ENCODE results near the gene SLC22A1. TPM values are rescaled to one million over a fixed set of nuclear protein-coding genes. Genes with fewer than 3 reads are reported as not detected.

Gene SLC22A1
- total RNA-seq, 1 donor: 0.72 TPM

DNA sequence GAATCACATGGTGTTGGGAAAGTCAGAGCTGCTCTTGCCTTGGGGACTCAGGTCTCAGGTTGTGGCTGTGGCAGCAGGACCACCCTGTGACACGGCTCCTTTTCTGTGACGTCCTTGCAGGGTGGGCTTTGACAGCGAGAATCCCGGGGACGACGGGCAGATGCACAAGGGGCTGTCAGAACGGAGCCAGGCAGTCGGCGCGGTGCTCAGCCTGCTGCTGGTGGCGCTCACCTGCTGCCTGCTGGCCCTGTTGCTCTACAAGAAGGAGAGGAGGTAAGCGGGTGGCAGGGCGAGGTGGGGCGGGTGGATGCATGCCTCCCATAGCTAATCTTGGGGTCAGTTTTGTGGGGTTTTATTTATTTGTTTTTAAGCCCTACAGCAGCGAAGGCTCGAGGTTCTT lies 19.2 kb upstream of the SLC22A1 start:
- peaks cover 8% of the 10 kb centered on the region for H4K20me1 ChIP-seq (ENCODE audit: insufficient read depth, low read length)
- peaks cover 7% of the 10 kb centered on the region for H3K79me2 ChIP-seq (ENCODE audit: insufficient read depth, low read length)
- no peak overlapping the region for H3K27ac ChIP-seq (ENCODE audit: low read depth, low read length)
- peaks cover 6% of the 10 kb centered on the region for H3K4me1 ChIP-seq (ENCODE audit: insufficient read depth, low read length)
- H3K4me2 ChIP-seq (ENCODE audit: insufficient read depth, low read length): no peak overlapping the region
- H3K9me3 ChIP-seq (ENCODE audit: low read depth, low read length): no peaks in the 10 kb centered on the region
- TF ChIP-seq, protein P1, sequence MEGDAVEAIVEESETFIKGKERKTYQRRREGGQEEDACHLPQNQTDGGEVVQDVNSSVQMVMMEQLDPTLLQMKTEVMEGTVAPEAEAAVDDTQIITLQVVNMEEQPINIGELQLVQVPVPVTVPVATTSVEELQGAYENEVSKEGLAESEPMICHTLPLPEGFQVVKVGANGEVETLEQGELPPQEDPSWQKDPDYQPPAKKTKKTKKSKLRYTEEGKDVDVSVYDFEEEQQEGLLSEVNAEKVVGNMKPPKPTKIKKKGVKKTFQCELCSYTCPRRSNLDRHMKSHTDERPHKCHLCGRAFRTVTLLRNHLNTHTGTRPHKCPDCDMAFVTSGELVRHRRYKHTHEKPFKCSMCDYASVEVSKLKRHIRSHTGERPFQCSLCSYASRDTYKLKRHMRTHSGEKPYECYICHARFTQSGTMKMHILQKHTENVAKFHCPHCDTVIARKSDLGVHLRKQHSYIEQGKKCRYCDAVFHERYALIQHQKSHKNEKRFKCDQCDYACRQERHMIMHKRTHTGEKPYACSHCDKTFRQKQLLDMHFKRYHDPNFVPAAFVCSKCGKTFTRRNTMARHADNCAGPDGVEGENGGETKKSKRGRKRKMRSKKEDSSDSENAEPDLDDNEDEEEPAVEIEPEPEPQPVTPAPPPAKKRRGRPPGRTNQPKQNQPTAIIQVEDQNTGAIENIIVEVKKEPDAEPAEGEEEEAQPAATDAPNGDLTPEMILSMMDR (IDR thresholded peaks at IDR 0.05; ENCODE audit: extremely low read depth, low read depth, low read length): no peak
- no peak overlapping the region for H2AFZ ChIP-seq (ENCODE audit: low read length)
- no peak for DNase-seq (ENCODE audit: insufficient read length, low spot score, missing footprints)
- peaks cover 29% of the 10 kb centered on the region for H3K36me3 ChIP-seq (ENCODE audit: insufficient read depth, low read length)
- no peak overlapping the region for H3K4me3 ChIP-seq (ENCODE audit: insufficient read depth, low read length)
- H3K27me3 ChIP-seq (ENCODE audit: insufficient read depth, low read length): no peaks in the 10 kb centered on the region

DNA sequence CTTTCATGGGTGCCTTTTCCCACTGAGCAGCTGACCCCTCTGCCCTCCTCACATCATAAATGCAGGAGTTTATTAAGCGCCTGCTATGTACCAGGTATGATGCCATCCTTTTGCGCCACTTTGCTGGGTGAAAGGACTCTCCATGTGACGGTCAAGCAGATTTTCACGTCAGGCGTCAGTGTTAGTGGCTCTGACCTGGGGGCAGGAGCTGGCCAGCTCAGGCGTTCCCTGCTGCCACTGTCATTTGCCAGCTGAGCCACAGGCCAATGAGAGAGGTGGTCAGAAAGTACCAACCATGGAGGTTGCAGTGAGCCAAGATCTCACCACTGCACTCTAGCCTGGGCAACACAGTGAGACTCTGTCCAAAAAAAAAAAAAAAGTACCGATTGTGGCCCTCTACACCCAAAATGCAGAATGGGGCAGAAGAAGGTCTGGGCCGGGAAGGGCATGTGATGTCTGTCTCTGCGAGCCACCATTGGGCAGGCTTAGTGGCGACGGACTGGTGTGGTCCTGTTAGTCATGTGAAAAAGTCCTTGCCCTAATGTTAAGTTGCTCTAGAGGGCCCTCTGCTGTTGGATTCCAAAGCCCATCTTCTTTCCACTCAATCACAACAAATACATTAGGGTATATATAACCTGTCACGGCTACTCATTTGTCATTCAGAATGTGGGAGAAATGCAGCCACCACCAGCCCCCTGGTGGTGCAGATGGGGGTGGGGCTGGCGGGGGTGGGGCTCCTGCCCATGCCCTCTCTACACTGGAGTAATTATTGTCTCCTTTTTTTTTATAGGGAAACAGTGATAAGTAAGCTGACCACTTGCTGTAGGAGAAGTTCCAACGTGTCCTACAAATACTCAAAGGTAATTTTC lies 18.4 kb upstream of the SLC22A1 start:
- Histone ChIP-seq H3K36me3 (ENCODE audit: insufficient read depth, low read length) (peaks cover 35% of the 10 kb centered on the region), H3K4me1 (ENCODE audit: insufficient read depth, low read length) (peaks cover 6% of the 10 kb centered on the region), H3K27ac (ENCODE audit: low read depth, low read length) (no peak overlapping the region), H3K27me3 (ENCODE audit: insufficient read depth, low read length) (no peaks in the 10 kb centered on the region), H3K4me3 (ENCODE audit: insufficient read depth, low read length) (no peak overlapping the region), H3K9me3 (ENCODE audit: low read depth, low read length) (no peaks in the 10 kb centered on the region), H4K20me1 (ENCODE audit: insufficient read depth, low read length) (peaks cover 8% of the 10 kb centered on the region), H3K79me2 (ENCODE audit: insufficient read depth, low read length) (peaks cover 7% of the 10 kb centered on the region), H2AFZ (ENCODE audit: low read length) (no peak overlapping the region), H3K4me2 (ENCODE audit: insufficient read depth, low read length) (no peak overlapping the region)
- peak; percentile 92 for DNase-seq (ENCODE audit: insufficient read length, low spot score, missing footprints)
- TF ChIP-seq, protein P1 (IDR thresholded peaks at IDR 0.05; ENCODE audit: extremely low read depth, low read depth, low read length): peak; percentile 44

DNA sequence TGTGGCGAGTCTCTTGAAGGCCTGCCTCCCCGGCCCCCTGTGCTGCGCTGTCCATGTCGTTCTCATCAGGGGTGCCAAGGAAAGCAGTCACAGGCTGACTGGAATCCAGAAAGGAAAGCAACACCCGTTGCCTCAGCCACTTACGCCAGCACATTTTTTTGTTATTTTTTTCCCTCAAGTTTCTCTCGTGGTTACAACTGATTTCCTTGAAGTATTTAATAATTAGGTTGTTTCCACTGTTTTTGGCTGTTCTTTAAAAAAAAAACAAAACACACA lies 17.9 kb upstream of the SLC22A1 start:
- Histone ChIP-seq H3K4me2 (ENCODE audit: insufficient read depth, low read length) (no peak overlapping the region), H2AFZ (ENCODE audit: low read length) (no peak overlapping the region), H3K27me3 (ENCODE audit: insufficient read depth, low read length) (no peaks in the 10 kb centered on the region), H3K79me2 (ENCODE audit: insufficient read depth, low read length) (peaks cover 7% of the 10 kb centered on the region), H3K27ac (ENCODE audit: low read depth, low read length) (no peak overlapping the region), H3K4me3 (ENCODE audit: insufficient read depth, low read length) (no peak overlapping the region), H3K36me3 (ENCODE audit: insufficient read depth, low read length) (peaks cover 33% of the 10 kb centered on the region), H4K20me1 (ENCODE audit: insufficient read depth, low read length) (peaks cover 8% of the 10 kb centered on the region), H3K4me1 (ENCODE audit: insufficient read depth, low read length) (peaks cover 6% of the 10 kb centered on the region), H3K9me3 (ENCODE audit: low read depth, low read length) (no peaks in the 10 kb centered on the region)
- TF ChIP-seq, protein P1 (IDR thresholded peaks at IDR 0.05; ENCODE audit: extremely low read depth, low read depth, low read length): no peak
- DNase-seq (ENCODE audit: insufficient read length, low spot score, missing footprints): peak; percentile 63

DNA sequence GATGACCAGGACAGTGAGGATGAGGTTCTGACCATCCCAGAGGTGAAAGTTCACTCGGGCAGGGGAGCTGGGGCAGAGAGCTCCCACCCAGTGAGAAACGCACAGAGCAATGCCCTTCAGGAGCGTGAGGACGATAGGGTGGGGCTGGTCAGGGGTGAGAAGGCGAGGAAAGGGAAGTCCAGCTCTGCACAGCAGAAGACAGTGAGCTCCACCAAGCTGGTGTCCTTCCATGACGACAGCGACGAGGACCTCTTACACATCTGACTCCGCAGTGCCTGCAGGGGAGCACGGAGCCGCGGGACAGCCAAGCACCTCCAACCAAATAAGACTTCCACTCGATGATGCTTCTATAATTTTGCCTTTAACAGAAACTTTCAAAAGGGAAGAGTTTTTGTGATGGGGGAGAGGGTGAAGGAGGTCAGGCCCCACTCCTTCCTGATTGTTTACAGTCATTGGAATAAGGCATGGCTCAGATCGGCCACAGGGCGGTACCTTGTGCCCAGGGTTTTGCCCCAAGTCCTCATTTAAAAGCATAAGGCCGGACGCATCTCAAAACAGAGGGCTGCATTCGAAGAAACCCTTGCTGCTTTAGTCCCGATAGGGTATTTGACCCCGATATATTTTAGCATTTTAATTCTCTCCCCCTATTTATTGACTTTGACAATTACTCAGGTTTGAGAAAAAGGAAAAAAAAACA lies 16.6 kb upstream of the SLC22A1 start:
- Histone ChIP-seq H3K4me3 (ENCODE audit: insufficient read depth, low read length) (no peak overlapping the region), H3K4me1 (ENCODE audit: insufficient read depth, low read length) (peaks cover 6% of the 10 kb centered on the region), H3K4me2 (ENCODE audit: insufficient read depth, low read length) (no peak overlapping the region), H3K27me3 (ENCODE audit: insufficient read depth, low read length) (no peaks in the 10 kb centered on the region), H3K9me3 (ENCODE audit: low read depth, low read length) (no peaks in the 10 kb centered on the region), H3K79me2 (ENCODE audit: insufficient read depth, low read length) (peaks cover 7% of the 10 kb centered on the region), H3K27ac (ENCODE audit: low read depth, low read length) (no peak overlapping the region), H2AFZ (ENCODE audit: low read length) (no peak overlapping the region), H3K36me3 (ENCODE audit: insufficient read depth, low read length) (peaks cover 31% of the 10 kb centered on the region), H4K20me1 (ENCODE audit: insufficient read depth, low read length) (peaks cover 8% of the 10 kb centered on the region)
- no peak for DNase-seq (ENCODE audit: insufficient read length, low spot score, missing footprints)
- TF ChIP-seq, protein P1 (IDR thresholded peaks at IDR 0.05; ENCODE audit: extremely low read depth, low read depth, low read length): no peak
